BLaER1 (cell line): ENCODE data around the gene SLC4A7.

Source experiments
- H3K27ac ChIP-seq: shearing (Covaris generic); formaldehyde crosslinking; 2 replicates; pipeline ENCODE4 v1.8.1; 2022
- H3K27me3 ChIP-seq: shearing (Covaris generic); formaldehyde crosslinking; 2 replicates; pipeline ENCODE4 v1.8.1; 2022
- H3K36me3 ChIP-seq: shearing (Covaris generic); formaldehyde crosslinking; 2 replicates; pipeline ENCODE4 v1.8.1; 2022
- H3K4me1 ChIP-seq: shearing (Covaris generic); formaldehyde crosslinking; 2 replicates; pipeline ENCODE4 v1.8.1; 2022
- H3K4me2 ChIP-seq: shearing (Covaris generic); formaldehyde crosslinking; 2 replicates; pipeline ENCODE4 v1.8.1; 2022
- H3K4me3 ChIP-seq: shearing (Covaris generic); formaldehyde crosslinking; 2 replicates; pipeline ENCODE4 v1.8.1; 2022
- H3K9ac ChIP-seq: shearing (Covaris generic); formaldehyde crosslinking; 2 replicates; pipeline ENCODE4 v1.8.1; 2022
- H3K9me3 ChIP-seq: shearing (Covaris generic); formaldehyde crosslinking; 2 replicates; pipeline ENCODE4 v1.8.1; 2022
- H4K20me1 ChIP-seq: shearing (Covaris generic); formaldehyde crosslinking; 2 replicates; pipeline ENCODE4 v1.8.1; 2022
- Cebpa-rat ChIP-seq: shearing (Covaris generic); IDR thresholded peaks from 2 replicates; pipeline ENCODE4 v1.8.1; 2022

SLC4A7 gene

DNA sequence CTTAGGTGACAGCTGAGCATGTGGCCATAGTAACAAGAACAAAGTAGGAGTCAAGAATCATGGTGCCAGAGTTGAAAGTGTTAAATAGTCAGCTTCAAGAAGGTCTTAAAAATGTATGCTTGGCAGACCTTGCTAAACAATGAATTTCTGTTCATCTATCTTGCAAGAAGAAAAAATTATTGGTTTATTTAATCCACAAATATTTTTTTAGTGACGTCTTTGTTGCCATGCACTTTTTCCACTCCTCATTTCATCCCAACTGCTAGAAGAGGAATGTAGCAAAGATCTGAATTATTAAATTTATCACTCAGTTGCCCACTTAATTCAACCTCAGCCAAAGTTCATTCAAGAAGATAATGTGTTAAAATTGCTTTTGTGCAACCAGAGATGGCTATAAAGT lies 3.2 kb upstream of the SLC4A7 start:
- no peak for TF ChIP-seq Cebpa-rat
- no peaks in the 10 kb centered on the region for H4K20me1 ChIP-seq
- H3K27me3 ChIP-seq: no peaks in the 10 kb centered on the region
- H3K27ac ChIP-seq: no peak overlapping the region
- H3K4me3 ChIP-seq: no peak overlapping the region
- H3K36me3 ChIP-seq: no peaks in the 10 kb centered on the region
- H3K4me2 ChIP-seq: no peak overlapping the region
- H3K9me3 ChIP-seq: no peaks in the 10 kb centered on the region
- H3K4me1 ChIP-seq: peaks cover 10% of the 10 kb centered on the region
- H3K9ac ChIP-seq: no peak overlapping the region

- Histone ChIP-seq H3K4me3 (no peak overlapping the region), H3K4me1 (peaks cover 20% of the 10 kb centered on the region), H3K36me3 (no peaks in the 10 kb centered on the region; the same call in 1 of the 2 replicates), H3K27ac (no peak overlapping the region), H4K20me1 (peaks cover 9% of the 10 kb centered on the region; the same call in 1 of the 2 replicates), H3K9me3 (no peaks in the 10 kb centered on the region), H3K9ac (no peak overlapping the region), H3K4me2 (no peak overlapping the region), H3K27me3 (no peaks in the 10 kb centered on the region)
- no peak for TF ChIP-seq Cebpa-rat
Measured at GRCh38 chr3:27486336-27486735, 2.2 kb upstream of the SLC4A7 start.

- Histone ChIP-seq H3K4me3 (no peak overlapping the region), H3K9me3 (no peaks in the 10 kb centered on the region), H3K36me3 (no peaks in the 10 kb centered on the region; the same call in 1 of the 2 replicates), H3K27me3 (no peaks in the 10 kb centered on the region), H3K4me2 (no peak overlapping the region), H3K27ac (no peak overlapping the region), H3K9ac (no peak overlapping the region), H4K20me1 (peaks cover 14% of the 10 kb centered on the region), H3K4me1 (peaks cover 25% of the 10 kb centered on the region)
- no peak for TF ChIP-seq Cebpa-rat
Measured at GRCh38 chr3:27485866-27486265, 1.7 kb upstream of the SLC4A7 start.

DNA sequence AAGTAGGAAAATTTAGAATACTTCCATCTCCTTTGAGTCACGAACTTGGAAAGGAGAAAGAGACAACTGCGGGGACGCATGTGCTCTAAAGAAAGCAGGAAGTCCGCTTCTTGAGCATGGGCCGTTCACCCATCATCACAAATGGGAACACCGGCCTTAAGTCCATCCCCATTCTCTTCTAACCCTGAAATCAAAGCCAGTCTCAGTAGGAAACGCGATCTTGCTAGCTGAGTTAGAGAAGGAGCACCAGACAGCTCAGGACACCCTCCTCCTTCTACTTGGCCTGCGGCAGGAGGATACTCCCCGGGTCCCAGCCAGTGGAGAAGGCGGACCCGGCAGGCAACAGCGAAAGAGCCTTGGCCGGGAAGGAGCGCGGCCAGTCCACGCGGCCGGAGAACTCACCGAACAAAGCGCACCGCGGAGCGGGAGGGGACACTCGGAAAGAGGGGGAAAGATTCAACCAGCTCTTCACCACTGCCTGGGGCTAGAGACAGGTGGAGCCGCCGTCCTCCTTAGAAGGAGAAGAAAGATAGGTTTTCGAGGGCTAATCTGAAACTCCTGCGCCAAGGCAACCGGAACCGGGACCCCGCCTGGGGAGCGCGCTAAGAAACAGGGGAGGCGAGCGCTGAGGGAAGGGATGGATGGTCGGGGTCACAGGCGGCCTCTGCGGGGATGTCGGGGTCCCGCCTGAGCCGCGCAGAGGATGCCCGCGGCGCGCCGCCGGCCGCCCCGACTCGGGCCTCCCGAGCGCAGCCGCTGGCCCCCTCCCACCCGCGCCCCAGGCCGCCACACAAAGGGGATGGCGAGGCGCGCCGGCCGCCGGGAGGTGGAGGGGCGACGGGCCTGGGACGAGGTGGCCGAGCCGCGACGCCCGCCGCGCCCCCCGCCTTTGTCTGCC lies 818 bp downstream of the SLC4A7 start:
- peak overlapping the region; percentile 89 for H3K4me2 ChIP-seq
- peaks cover 39% of the 10 kb centered on the region for H4K20me1 ChIP-seq
- H3K9me3 ChIP-seq: peaks cover 12% of the 10 kb centered on the region
- peaks cover 44% of the 10 kb centered on the region for H3K4me1 ChIP-seq
- peak overlapping the region; percentile 94 for H3K27ac ChIP-seq
- no peaks in the 10 kb centered on the region for H3K27me3 ChIP-seq
- TF ChIP-seq Cebpa-rat: no peak
- peak overlapping the region; percentile 98 for H3K4me3 ChIP-seq
- peak overlapping the region; percentile 96 for H3K9ac ChIP-seq
- H3K36me3 ChIP-seq: peaks cover 20% of the 10 kb centered on the region

DNA sequence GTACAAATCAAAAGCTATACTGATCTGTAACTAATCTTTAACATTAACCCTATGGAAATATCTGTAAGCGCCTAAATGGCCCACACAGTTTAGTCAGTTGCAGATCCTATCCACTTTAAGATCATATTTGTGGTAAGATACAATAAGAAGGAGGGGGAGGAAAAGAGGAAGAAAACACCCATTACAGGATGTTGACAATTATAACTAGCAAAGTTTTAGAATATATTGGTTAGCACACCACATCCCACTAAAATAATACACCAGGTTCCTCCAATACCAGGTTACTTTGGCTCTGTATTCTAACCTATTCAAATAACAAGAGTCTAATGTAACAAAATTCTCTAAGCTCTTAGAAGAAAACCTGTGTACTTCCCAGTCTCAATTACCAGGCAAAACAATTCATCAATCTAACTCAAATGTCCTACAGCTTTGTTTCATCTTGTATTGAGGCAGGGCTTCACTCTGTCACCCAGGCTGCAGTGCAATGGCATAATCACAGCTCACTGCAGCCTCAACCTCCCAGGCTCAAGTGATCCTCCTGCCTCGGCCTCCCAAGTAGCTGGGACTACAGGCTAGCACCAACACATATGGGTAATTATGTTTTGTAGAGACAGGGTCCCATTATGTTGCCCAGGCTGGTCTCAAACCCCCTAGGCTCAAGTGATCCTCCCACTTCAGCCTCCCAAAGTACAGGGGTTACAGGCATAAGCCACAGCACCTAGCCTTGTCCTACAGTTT lies 4.2 kb downstream of the SLC4A7 start:
- Histone ChIP-seq H3K4me2 (peak overlapping the region; percentile 89), H3K4me3 (no peak overlapping the region), H3K9ac (no peak overlapping the region; the same call in 1 of the 2 replicates), H3K27me3 (no peaks in the 10 kb centered on the region), H4K20me1 (peaks cover 72% of the 10 kb centered on the region), H3K27ac (0 out of 2 replicates have a peak overlapping the region, but pooled peaks have one; percentile 26), H3K36me3 (peaks cover 49% of the 10 kb centered on the region), H3K9me3 (peaks cover 44% of the 10 kb centered on the region), H3K4me1 (peaks cover 50% of the 10 kb centered on the region)
- no peak for TF ChIP-seq Cebpa-rat

GRCh38 chr3:27471923-27472550 lies 12.1 kb downstream of the SLC4A7 start:
- no peak for TF ChIP-seq Cebpa-rat
- Histone ChIP-seq H3K9ac (no peak overlapping the region), H3K4me1 (peaks cover 21% of the 10 kb centered on the region), H3K4me2 (no peak overlapping the region), H3K36me3 (peaks cover 71% of the 10 kb centered on the region), H4K20me1 (peaks cover 94% of the 10 kb centered on the region), H3K27ac (no peak overlapping the region), H3K9me3 (peaks cover 42% of the 10 kb centered on the region), H3K4me3 (no peak overlapping the region), H3K27me3 (no peaks in the 10 kb centered on the region)

GRCh38 chr3:27468283-27468886 lies 15.8 kb downstream of the SLC4A7 start:
- Histone ChIP-seq H3K9ac (no peak overlapping the region), H3K27me3 (no peaks in the 10 kb centered on the region), H3K36me3 (peaks cover 75% of the 10 kb centered on the region), H4K20me1 (peaks cover 75% of the 10 kb centered on the region), H3K4me2 (no peak overlapping the region), H3K4me3 (no peak overlapping the region), H3K4me1 (peaks cover 13% of the 10 kb centered on the region), H3K9me3 (peaks cover 46% of the 10 kb centered on the region), H3K27ac (no peak overlapping the region)
- TF ChIP-seq Cebpa-rat: no peak

DNA sequence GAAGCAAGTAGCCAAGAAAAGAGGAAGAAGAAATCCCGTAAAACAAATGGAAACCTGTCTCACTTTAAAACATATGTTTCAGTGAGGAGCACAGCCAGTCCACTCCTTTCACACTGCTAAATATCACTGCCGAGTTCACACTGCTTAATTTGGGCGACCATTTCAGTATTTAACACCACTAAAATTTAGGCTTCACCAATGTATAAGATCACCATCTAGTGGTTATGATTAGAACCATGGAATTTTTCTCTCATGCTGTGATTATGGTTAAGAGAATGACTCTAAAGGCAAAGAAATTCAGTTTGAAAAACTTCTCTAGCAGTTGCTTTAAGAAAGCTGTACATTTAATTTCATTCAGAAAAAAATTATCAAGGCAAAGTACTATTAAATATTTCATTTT lies 16.6 kb downstream of the SLC4A7 start:
- Histone ChIP-seq H3K4me2 (no peak overlapping the region), H3K27ac (no peak overlapping the region), H4K20me1 (peaks cover 75% of the 10 kb centered on the region), H3K9ac (no peak overlapping the region), H3K4me3 (no peak overlapping the region), H3K4me1 (peaks cover 13% of the 10 kb centered on the region), H3K9me3 (peaks cover 46% of the 10 kb centered on the region), H3K27me3 (no peaks in the 10 kb centered on the region), H3K36me3 (peaks cover 75% of the 10 kb centered on the region)
- TF ChIP-seq Cebpa-rat: no peak

GRCh38 chr3:27464646-27465045 lies 19.5 kb downstream of the SLC4A7 start:
- H4K20me1 ChIP-seq: peaks cover 74% of the 10 kb centered on the region
- H3K27ac ChIP-seq: no peak overlapping the region
- H3K4me3 ChIP-seq: no peak overlapping the region
- peaks cover 88% of the 10 kb centered on the region for H3K36me3 ChIP-seq
- no peaks in the 10 kb centered on the region for H3K27me3 ChIP-seq
- no peaks in the 10 kb centered on the region for H3K4me1 ChIP-seq
- peaks cover 69% of the 10 kb centered on the region for H3K9me3 ChIP-seq
- TF ChIP-seq Cebpa-rat: no peak
- H3K4me2 ChIP-seq: no peak overlapping the region
- H3K9ac ChIP-seq: no peak overlapping the region
